ENCODE measurements around the gene CCDC27.

Gene CCDC27

DNA sequence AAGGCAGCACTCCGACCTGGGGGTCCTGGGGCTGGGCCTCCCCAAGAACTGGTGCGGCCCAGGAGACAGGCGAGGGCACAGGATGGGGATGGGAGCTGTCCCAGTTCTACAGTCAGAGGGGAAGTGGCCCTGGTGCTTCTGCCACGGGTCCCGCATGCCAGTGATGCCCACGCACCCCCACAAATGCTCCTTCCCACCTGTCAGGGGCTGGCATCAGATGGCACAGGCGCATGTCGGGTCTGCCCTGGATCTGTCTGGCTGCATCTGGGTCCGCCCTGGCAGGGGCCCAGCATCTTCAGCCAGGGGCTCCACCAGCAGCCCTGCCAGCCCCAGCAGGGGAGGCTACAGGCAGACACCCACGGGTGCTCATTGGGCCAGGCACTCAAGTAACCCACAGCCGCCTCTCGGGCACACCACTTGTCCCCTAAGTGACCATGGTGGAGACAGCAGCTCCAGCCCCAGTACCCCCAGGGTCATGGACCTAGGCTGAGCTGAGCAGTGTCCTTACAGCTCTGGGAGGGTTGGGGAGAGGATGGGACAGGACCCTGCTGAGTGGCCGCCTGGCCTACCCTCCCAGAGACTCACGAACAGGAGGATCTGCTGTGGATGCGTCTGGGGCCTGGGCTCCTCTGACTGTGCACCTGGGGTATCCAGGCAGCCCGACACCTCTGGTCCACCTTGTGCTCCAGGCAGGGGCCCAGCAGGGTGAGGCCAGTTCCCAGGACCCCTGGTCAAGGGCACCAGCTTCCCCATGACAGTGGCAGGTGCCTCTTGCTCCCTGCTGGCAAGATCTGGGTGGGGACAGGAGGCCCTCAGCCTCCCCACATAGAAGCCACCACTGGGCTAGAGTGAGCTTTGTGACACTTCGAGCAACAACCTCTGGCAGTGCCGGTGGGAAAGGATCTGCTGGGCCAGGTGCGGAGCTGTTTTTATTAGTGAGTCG lies 25.7 kb downstream of the CCDC27 start:
- CTCF ChIA-PET: no interaction called here
- TF ChIP-seq L3MBTL2 (conservative IDR thresholded peaks at IDR 0.05): no peak
- TF ChIP-seq ZNF384 (IDR thresholded peaks at IDR 0.05): no peak
- POLR2A ChIA-PET: no interaction called here
- no peak for DNase-seq (ENCODE audit: extremely low spot score)

DNA sequence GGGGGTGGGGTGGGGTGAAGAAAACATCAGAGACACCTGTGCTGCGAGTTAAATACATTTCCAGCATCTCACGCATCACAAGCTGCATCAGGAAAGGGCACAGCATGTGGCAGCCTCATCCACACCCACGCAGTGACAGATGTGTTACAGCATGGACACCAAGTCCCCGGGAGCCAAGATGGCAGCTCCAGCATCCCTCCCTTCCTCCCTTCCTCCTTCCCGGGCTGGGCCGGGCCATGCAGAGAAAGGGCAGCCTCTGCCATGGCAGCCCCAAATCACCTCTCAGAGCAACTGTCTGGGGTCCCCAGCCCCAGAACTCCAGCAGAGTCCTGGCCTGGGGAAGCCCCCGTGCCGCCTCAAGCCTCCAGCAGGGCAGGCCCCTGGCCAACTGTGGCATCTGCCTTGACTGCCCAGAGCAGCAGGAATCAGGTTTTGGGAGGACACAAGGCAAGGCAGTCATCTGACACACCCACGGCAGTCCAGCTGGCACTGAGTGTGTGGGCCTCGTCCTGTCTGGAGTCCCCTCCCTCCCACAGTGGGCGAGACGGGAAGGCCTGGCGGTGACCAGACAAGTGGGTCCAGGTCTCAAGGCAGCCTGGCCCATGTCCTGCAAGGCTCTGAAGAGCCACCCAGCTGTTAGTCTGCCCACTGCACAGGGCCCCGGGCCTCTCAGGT lies 26.5 kb downstream of the CCDC27 start:
- TF ChIP-seq ZNF384 (IDR thresholded peaks at IDR 0.05) (no peak), FOXK2 (IDR thresholded peaks at IDR 0.05) (no peak), SP1 (IDR thresholded peaks at IDR 0.05) (no peak), HDGF (IDR thresholded peaks at IDR 0.05; ENCODE audit: borderline replicate concordance) (no peak), ARNT (IDR thresholded peaks at IDR 0.05) (no peak), NFRKB (IDR thresholded peaks at IDR 0.05) (no peak), SUZ12 (IDR thresholded peaks at IDR 0.05) (no peak), L3MBTL2 (conservative IDR thresholded peaks at IDR 0.05) (no peak), ELF4 (IDR thresholded peaks at IDR 0.05) (no peak), CTBP1 (IDR thresholded peaks at IDR 0.05; ENCODE audit: borderline replicate concordance) (no peak), TARDBP (IDR thresholded peaks at IDR 0.05) (no peak), FOXM1 (IDR thresholded peaks at IDR 0.05; ENCODE audit: borderline replicate concordance) (no peak), BHLHE40 (IDR thresholded peaks at IDR 0.05; ENCODE audit: borderline replicate concordance) (no peak), FOXA1 (IDR thresholded peaks at IDR 0.05) (no peak), LEF1 (IDR thresholded peaks at IDR 0.05; ENCODE audit: borderline replicate concordance) (no peak)
- TF ChIP-seq, protein P1, sequence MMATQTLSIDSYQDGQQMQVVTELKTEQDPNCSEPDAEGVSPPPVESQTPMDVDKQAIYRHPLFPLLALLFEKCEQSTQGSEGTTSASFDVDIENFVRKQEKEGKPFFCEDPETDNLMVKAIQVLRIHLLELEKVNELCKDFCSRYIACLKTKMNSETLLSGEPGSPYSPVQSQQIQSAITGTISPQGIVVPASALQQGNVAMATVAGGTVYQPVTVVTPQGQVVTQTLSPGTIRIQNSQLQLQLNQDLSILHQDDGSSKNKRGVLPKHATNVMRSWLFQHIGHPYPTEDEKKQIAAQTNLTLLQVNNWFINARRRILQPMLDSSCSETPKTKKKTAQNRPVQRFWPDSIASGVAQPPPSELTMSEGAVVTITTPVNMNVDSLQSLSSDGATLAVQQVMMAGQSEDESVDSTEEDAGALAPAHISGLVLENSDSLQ (IDR thresholded peaks at IDR 0.05): no peak
- DNase-seq (ENCODE audit: extremely low spot score): no peak

DNA sequence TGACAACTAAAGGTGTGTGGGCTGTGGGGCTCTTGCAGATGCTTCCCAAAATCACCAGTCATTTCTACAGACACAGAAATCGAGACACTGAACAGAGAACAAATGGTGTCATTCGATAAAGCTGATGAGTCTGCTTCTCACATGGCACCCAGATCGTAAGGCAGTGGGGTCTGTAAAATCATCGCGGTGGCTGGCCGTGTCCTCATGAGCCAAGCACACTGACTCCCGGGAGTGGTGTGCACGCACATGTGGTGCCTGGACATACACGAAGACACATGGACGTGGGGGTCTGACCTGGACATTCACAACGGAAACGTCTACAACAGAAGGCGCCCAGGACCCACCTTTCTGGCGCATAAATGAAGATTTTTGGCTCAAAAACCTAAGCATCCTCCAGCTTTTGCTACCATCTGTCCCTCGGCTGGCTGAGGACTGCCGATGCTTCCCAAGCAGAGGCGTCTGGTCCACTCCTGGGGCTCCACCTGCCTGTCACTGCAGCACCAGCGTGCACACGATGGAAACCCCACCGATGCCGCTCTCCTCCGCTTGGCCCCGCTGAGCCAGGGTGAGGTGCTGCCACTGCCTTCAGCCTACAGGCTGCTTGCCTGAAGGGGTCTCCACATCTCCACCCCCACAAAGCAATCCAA lies 27.1 kb downstream of the CCDC27 start:
- no peak for DNase-seq (ENCODE audit: extremely low spot score)
- TF ChIP-seq ZNF384 (IDR thresholded peaks at IDR 0.05) (no peak), SP1 (IDR thresholded peaks at IDR 0.05) (no peak), CTBP1 (IDR thresholded peaks at IDR 0.05; ENCODE audit: borderline replicate concordance) (no peak), SUZ12 (IDR thresholded peaks at IDR 0.05) (no peak), FOXM1 (IDR thresholded peaks at IDR 0.05; ENCODE audit: borderline replicate concordance) (no peak), HDGF (IDR thresholded peaks at IDR 0.05; ENCODE audit: borderline replicate concordance) (no peak), FOXA1 (IDR thresholded peaks at IDR 0.05) (no peak), BHLHE40 (IDR thresholded peaks at IDR 0.05; ENCODE audit: borderline replicate concordance) (no peak), L3MBTL2 (conservative IDR thresholded peaks at IDR 0.05) (no peak), NFRKB (IDR thresholded peaks at IDR 0.05) (no peak), FOXK2 (IDR thresholded peaks at IDR 0.05) (no peak)
- TF ChIP-seq, protein P1 (IDR thresholded peaks at IDR 0.05): no peak
- CTCF ChIA-PET: no interaction called here
- POLR2A ChIA-PET: no interaction called here

More for the DNA sequence above, 26.5 kb downstream of the CCDC27 start:
- POLR2A ChIA-PET: no interaction called here
- CTCF ChIA-PET: no interaction called here

DNA sequence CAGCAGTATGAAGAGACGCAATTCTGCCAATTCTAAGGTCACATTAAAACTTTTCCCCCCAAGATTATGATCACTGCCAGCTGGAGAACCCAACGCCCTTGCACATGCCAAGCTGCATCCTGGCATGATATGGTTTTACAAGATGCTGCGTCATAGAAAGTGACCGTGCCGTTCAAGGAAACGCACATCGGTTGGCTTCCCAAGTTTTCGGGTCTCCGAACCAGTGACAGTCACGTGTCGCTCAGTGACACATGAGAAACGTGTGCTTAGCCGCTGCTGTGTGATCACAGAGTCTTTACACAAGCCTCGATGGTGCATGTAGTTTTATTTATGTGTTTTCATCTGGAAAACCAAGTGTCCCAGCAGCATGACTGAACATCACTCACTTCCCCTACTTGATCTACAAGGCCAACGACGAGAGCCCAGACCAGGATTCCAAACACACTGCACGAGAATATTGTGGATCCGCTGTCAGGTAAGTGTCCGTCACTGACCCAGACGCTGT lies 27.7 kb downstream of the CCDC27 start:
- DNase-seq (ENCODE audit: extremely low spot score): no peak
- CTCF ChIA-PET: no interaction called here
- POLR2A ChIA-PET: no interaction called here
- TF ChIP-seq SP1 (IDR thresholded peaks at IDR 0.05): no peak
- TF ChIP-seq L3MBTL2 (conservative IDR thresholded peaks at IDR 0.05): no peak
- TF ChIP-seq, protein P1 (IDR thresholded peaks at IDR 0.05): no peak
- no peak for TF ChIP-seq ELF4 (IDR thresholded peaks at IDR 0.05)
- TF ChIP-seq CTBP1 (IDR thresholded peaks at IDR 0.05; ENCODE audit: borderline replicate concordance): no peak
- no peak for TF ChIP-seq FOXA1 (IDR thresholded peaks at IDR 0.05)
- no peak for TF ChIP-seq ARNT (IDR thresholded peaks at IDR 0.05)
- TF ChIP-seq BHLHE40 (IDR thresholded peaks at IDR 0.05; ENCODE audit: borderline replicate concordance): no peak
- TF ChIP-seq TARDBP (IDR thresholded peaks at IDR 0.05): no peak
- TF ChIP-seq HDGF (IDR thresholded peaks at IDR 0.05; ENCODE audit: borderline replicate concordance): no peak
- no peak for TF ChIP-seq LEF1 (IDR thresholded peaks at IDR 0.05; ENCODE audit: borderline replicate concordance)
- no peak for TF ChIP-seq FOXK2 (IDR thresholded peaks at IDR 0.05)
- no peak for TF ChIP-seq NFRKB (IDR thresholded peaks at IDR 0.05)
- TF ChIP-seq ZNF384 (IDR thresholded peaks at IDR 0.05): no peak

DNA sequence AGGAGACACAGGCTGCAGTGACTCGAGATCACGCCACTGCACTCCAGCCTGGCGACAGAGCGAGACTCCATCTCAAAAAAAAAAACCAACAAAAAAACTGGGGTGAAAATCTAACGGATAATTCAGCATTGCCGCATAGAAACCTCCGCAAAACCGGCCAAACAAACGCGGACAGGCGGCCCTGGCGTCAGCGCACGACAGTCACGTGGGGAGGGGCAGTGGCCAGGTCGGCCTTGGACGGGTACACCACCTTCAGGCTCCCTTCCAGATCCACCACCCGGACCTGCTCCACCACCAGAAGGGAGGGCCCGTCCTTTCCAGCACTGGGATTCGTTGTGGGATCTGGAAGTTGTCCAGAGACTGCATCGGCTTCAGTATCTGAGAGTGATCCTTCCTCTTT lies 28.7 kb downstream of the CCDC27 start:
- POLR2A ChIA-PET: no interaction called here

More for the DNA sequence above, 28.7 kb downstream of the CCDC27 start:
- CTCF ChIA-PET: no interaction called here
- DNase-seq (ENCODE audit: extremely low spot score): no peak
- no peak for TF ChIP-seq ELF4 (IDR thresholded peaks at IDR 0.05)
- TF ChIP-seq HDGF (IDR thresholded peaks at IDR 0.05; ENCODE audit: borderline replicate concordance): no peak
- no peak for TF ChIP-seq TARDBP (IDR thresholded peaks at IDR 0.05)
- TF ChIP-seq BHLHE40 (IDR thresholded peaks at IDR 0.05; ENCODE audit: borderline replicate concordance): no peak
- no peak for TF ChIP-seq CTBP1 (IDR thresholded peaks at IDR 0.05; ENCODE audit: borderline replicate concordance)
- TF ChIP-seq ARNT (IDR thresholded peaks at IDR 0.05): no peak
- TF ChIP-seq FOXM1 (IDR thresholded peaks at IDR 0.05; ENCODE audit: borderline replicate concordance): no peak
- TF ChIP-seq, protein P1 (IDR thresholded peaks at IDR 0.05): no peak
- TF ChIP-seq FOXK2 (IDR thresholded peaks at IDR 0.05): no peak
- TF ChIP-seq LEF1 (IDR thresholded peaks at IDR 0.05; ENCODE audit: borderline replicate concordance): no peak
- no peak for TF ChIP-seq SP1 (IDR thresholded peaks at IDR 0.05)
- no peak for TF ChIP-seq NFRKB (IDR thresholded peaks at IDR 0.05)
- no peak for TF ChIP-seq ZNF384 (IDR thresholded peaks at IDR 0.05)
- no peak for TF ChIP-seq FOXA1 (IDR thresholded peaks at IDR 0.05)
- TF ChIP-seq SUZ12 (IDR thresholded peaks at IDR 0.05): no peak
- no peak for TF ChIP-seq L3MBTL2 (conservative IDR thresholded peaks at IDR 0.05)
